Measurements from ENCODE around the gene PRCC.

PRCC gene

DNA sequence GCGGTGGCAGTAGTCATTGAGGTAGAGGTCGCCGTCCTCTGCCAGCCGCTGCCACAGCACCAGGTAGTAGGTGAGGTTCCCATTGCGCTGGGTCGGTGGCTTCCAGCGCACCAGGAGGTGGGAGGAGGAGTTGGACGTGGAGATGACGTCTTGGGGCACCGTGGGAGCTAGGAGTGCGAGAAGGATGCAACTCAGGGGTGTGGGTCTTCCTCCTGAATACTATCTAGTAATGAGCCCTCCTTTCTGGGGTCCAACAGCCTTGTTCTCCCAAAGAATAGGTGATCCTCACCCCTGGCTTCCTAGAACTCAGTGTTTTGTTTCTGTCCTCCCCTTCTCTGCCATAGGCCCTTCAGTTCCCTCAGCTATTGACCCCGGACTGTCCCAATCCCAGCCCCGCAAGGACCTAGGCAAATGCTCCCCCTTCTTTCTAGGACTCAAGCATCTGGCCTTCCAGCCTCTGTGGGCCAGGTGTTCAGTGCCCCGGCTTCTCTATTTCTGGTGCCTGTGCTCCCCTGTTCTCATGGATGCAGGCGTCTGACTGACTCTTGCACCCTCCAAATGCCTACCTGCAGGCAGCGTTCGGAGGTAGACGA is 78.7 kb downstream of the PRCC start:
- no peak for DNase-seq

DNA sequence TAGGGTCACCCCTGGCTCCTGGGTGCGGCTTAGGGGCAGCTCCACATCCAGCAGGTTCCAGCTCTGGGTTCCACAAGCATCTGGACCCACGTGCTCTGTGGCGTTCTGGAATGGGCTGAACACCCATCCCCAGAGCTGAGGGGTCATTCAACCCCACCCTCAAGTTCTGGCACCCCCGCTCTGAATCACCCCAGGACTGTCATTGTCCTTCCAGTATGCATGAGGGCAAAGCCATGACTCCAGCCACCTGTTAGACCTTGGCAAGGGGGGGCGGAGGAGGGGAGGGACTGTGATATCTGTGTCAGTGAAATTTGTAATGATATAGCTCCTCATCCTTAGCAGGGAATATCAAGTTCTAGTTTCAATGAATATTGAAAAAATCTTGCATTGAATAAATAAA is 79.3 kb downstream of the PRCC start:
- DNase-seq = no peak

DNA sequence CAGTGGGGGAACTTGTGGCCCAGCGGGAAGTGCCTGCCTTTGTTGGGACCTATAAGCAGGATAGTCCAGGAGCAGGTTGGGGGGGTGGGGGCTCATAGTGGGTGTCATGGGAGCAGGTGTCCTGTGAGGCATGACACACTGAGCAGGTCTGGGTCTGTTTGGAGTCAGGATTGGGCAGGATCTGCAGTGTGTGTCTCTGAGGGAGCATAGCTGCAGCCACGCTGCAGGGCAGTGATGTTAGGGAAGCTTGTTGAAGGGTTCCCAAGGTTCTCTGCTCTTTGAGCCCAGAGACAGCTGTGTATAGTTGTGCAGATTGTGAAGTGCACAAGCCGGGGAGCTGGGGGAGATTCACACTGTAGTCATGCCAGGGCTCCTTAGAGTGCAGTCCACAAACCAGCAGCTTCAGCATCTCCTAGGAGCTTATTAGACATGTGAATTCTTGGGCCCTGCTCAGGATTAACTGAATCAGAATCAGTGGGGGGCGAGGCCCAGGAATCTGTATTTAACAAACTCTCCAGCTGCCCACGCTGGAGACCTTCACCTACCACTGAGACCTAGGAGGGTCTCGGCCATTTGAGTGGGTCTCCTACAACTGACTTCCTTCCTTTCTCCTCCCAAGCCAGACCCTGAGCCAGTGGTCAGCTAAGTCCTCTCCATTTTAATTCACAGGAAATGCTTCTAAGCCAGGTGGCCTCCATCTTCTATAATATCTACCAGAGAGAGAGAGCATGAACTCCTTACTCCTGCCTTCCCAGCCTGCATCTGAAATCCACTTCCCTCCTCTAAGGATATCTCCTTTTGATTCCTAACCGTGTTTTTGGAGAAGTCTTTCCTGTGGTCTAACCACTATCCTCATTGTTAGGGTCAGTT is 80.5 kb downstream of the PRCC start:
- DNase-seq = no peak

DNA sequence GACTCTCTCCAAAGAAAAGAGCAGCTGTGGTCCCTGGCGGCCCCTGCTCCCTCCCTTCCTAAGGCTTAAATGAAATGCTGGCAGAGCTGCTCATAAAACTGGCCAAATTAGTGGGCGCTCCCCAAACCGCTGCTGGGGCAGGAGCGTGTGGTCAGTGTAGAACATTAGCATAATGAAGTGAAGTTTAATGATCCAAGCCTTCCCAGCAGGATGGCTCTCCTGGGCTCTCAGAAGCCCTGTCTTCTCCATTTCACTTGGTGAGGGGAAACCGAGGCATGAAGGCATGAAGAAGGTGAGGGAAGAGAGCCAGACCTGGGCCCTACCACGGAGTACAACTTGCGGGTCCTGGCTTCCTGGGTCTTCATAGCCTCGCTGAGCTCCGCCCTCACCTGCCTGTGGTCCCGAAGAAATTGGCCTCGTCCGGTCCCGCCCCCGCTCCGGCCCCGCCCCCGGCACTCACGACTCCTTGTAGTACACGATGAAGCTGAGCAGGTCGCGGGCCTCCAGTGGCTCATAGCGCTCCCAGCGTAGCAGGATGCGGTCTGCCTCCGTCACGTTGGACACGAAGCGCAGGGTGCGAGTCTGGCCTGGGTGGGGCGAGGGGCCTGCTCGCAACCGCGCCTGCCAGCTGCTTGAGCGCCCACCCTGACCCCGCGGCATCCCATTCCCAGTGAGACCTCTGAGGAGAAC is 81.3 kb downstream of the PRCC start:
- no peak for DNase-seq

DNA sequence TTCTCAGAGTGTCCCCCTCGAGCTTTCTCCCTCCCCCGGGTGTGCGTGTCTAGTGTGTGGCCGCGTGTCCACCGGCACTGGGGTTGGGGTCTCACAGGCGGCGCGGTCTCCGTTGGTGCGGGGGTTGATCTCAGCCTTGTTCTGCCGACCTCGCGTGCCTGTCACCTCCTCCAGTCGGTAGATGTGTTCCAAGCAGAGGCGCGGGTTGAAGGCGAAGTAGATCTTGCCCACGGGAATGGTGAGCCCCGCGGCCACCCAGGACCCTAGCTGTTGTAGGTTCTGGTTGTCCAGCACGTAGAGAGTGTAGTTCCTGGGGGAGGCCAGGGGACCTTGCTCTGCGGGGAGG is 81.8 kb downstream of the PRCC start:
- no peak for DNase-seq
